GM12892 (cell line): ENCODE results near the gene RAP1GAP2.

Experiments
- POLR2A ChIP-seq: IDR thresholded peaks from 2 replicates; pipeline ENCODE4 v1.6.1; 2011; ENCODE audit warnings: low read depth, low read length, control low read depth
- POLR2AphosphoS5 ChIP-seq: IDR thresholded peaks from 2 replicates; pipeline ENCODE4 v1.6.1; 2011; ENCODE audit warnings: low read depth, low read length, control low read depth
- TAF1 ChIP-seq: IDR thresholded peaks from 2 replicates; pipeline ENCODE4 v1.6.1; 2011; ENCODE audit warnings: low read depth, mild to moderate bottlenecking, control low read depth, low read length, borderline replicate concordance

DNA sequence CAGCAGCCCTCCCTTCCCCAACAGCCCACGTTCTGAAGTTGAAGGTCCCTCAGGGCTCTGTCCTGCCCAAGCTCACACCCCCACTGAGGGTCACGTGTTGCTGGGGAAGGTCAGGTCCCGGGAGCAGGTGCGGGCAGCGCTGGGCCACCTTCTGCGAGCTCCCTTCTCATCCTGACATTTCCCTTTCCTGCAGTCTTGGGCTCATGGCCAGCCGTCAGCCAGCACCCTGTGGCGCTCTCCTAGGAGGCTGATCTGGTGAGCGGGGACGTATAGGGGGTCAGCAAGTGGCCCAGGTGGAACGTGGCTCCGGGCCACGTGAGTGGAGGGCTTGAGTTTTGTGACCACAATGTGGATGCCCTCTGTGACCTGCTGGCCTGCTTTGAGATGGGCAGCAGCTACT is 73.4 kb downstream of the RAP1GAP2 start:
- TF ChIP-seq POLR2A: no peak
- no peak for TF ChIP-seq POLR2AphosphoS5
- TF ChIP-seq TAF1: no peak
